GM12865 (cell line): ENCODE measurements around the gene ZG16B.

Source experiments
- DNase-seq: peaks from one replicate; pipeline ENCODE4 v3.0.0; 2010; ENCODE audit warnings: low read depth
- H3K4me3 ChIP-seq: 2 replicates; pipeline ENCODE4 v1.5.1; 2011; ENCODE audit warnings: mild to moderate bottlenecking, low read depth, low read length, control low read depth
- TF ChIP-seq, protein P1 (sequence below): IDR thresholded peaks from 2 replicates; pipeline ENCODE4 v1.5.1; 2011; ENCODE audit warnings: low read length, control low read depth, low read depth, inconsistent platforms; ENCODE audit not compliant: insufficient read depth; ENCODE audit errors: missing control alignments

ZG16B gene

DNA sequence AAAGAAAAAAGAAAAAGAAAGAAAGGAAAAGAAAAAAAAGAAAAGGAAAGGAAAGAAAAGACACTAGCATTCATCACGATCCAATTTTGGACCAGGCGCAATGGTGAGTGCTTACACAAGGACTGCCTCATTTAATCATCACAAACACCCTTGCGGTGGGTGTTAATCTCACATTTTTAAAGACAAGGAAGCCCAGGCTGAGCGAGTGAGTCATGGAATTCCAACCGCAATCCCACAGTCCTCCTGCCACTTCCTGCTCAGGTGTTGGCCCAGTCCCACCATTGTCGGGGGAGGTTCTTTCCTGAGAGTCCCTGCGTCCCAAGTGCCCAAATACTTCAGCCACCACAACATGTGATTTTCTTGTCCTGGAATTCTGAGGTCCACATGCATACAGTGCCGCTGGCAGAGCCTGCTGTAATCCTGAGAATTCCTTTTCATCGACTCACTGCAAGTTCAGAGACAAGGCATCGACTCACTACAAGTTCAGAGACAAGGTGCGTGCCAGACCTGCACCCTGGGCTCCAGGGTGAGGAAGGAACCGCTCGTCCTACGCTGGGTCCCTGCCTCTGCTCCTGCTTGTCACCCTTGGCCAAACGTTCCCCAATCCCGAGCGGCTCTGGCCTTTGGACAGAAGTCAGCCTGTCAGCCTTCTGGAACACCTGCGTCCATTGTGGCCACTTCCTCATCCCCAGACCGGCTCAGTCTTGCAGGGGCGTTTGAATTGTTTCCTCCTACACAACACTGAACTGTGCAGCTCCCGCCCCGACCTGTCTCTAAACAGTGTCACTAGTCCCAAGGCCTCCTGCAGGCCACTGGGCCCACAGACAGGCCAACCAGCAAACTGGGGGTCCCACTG is 5.8 kb downstream of the ZG16B start:
- H3K4me3 ChIP-seq = no peak overlapping the region
- DNase-seq = no peak
- TF ChIP-seq, protein P1, sequence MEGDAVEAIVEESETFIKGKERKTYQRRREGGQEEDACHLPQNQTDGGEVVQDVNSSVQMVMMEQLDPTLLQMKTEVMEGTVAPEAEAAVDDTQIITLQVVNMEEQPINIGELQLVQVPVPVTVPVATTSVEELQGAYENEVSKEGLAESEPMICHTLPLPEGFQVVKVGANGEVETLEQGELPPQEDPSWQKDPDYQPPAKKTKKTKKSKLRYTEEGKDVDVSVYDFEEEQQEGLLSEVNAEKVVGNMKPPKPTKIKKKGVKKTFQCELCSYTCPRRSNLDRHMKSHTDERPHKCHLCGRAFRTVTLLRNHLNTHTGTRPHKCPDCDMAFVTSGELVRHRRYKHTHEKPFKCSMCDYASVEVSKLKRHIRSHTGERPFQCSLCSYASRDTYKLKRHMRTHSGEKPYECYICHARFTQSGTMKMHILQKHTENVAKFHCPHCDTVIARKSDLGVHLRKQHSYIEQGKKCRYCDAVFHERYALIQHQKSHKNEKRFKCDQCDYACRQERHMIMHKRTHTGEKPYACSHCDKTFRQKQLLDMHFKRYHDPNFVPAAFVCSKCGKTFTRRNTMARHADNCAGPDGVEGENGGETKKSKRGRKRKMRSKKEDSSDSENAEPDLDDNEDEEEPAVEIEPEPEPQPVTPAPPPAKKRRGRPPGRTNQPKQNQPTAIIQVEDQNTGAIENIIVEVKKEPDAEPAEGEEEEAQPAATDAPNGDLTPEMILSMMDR = no peak

DNA sequence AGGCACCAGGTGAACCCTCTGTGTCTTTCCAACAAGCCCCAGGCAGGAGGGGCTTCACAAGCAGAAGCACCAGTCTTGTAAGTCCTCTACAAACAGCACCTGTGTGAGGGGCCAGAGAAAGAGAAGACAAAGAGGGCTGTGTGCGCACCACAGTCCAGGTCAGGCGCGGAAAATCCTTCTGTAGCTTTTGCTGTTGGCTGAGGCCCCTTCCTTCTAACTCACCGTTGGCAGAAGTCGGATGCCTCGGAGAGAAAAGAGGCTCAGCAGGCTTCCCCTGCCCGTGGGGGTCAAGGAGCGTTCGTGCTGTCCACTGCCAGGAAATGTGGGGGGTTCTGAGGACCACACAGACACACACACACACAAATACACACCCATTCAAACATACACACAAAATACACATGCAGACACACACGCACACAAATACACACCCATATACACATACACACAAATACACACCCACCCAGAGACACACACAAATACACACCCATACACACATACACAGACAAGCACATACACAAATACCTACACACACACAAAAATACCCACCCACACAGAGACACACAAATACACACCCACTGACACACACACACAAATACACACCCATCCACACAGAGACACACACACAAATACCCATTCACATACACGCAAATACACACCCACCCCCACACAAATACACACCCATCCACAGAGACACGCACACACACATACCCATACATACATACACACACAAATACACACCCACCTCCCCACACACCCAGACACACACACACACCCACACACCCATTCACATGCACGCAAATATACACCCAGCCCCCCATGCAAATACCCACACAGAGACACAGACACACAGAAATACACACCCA is 6.8 kb downstream of the ZG16B start:
- TF ChIP-seq, protein P1 = no peak
- no peak for DNase-seq
- no peak overlapping the region for H3K4me3 ChIP-seq

DNA sequence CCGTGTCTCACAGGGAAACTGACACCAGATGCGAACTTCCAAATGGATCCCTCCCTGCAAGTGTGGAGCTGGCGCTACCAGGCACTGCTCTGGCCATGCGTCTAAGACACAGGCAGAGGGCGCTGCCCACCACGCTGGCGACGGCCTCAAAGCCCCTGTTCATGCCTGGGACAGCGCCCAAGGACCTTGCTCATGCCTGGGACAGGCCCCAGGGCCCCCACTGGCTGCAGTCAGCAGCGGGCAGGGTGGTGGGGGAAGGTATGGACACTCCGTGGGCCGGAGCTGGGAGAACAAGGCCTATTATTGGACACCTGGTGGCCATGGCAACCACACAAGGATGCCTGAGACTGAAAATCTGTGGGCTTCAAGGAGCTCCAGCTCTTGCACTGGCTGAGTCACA is 8.8 kb downstream of the ZG16B start:
- no peak overlapping the region for H3K4me3 ChIP-seq
- TF ChIP-seq, protein P1 = peak; percentile 80
- DNase-seq = peak; percentile 70

DNA sequence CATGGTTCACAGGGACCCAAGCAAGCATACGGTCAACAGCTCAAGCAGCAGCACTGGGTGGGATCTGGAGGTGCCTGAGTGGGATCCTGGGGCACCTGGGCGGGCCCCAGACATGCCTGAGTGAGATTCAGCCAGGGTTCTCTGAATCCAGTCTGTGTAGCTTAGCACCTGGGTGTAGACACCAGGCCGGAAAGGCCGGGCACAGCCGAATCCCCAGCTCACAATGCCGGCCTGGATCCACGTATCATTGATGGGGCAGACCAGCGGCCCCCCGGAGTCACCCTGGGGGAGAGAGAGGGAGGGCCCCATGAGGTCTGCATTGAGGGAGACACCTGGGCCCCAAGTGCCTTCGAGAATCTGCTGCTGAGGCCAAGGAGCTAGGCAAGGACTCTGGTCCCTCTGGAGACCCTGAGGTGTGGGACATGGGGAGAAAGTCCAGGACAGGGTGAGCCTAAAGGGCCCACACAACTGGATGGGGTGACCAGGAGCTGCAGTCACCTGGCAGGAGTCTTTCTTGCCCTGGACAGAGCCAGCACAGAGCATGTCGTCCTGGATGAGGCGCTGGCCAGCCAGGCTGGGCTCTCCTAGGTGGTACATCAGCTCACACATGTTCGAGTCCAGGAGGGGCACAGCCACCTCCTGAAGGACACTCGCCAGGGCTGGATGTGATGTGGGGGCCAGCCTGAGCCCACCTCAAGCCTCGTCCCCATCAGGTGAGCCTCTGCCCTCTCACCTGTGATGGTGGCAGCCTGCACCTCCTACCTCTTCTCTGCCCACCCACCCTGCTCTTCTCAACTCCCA is 9.7 kb downstream of the ZG16B start:
- TF ChIP-seq, protein P1 = no peak
- no peak for DNase-seq
- no peak overlapping the region for H3K4me3 ChIP-seq

DNA sequence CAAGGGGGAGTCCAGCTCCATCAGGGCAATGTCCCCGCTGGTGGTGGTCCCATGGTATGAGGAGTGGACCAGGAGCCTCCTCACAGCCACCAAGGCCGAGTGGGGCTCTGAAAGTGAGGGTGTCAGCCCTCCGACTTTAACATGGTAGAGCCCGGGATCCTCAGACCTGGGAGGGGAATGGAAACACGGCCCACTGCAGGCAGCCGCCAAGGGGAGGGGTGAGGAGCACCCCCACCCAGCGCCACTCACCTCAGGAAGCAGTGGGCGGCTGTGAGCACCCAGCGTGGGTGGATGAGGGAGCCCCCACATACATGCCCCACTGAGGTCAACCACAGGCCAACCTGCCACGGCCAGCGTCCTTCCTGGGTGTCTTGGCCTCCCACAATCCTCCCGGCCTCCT is 10.8 kb downstream of the ZG16B start:
- no peak for DNase-seq
- no peak overlapping the region for H3K4me3 ChIP-seq
- TF ChIP-seq, protein P1 = no peak

DNA sequence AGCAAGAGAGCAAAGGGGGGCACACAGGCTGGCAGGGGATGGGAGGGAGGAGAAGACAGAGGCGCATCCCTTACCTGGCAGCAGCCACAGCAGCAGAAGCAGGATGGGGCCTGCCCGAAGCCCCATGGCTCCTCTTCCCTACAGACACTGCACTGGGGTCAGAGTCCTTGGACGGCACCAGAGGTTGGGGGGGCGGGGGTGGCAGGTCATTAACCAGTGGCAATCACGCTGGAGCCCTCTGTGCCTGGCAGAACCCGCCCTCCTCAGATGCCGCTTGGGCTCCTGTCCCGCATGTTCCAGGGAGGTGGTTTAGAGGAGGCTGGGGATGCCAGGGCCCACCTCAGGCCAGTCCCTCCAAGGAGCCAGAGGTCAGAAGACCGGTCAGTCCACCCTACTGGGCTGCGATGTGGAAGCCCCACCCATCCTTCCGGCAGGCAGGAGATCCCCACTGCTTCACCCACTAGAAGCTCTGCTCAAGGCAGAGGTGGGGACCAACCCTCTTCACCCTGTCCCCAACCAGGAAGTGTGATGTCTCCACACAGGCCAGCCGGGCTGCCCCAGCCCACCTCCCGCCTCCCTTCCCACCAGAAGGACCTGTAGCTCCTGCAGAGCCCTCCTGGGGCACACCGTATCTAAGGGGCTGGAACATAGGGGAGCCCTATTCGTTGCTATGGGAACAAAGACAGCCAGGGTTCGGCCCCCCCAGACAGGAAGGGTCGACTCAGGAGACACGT is 11.7 kb downstream of the ZG16B start:
- DNase-seq = peak; percentile 22
- TF ChIP-seq, protein P1 = no peak

More for the DNA sequence above, 11.7 kb downstream of the ZG16B start:
- H3K4me3 ChIP-seq = peak overlapping the region; percentile 42
